T-helper 1 cell treated with Interleukin-12 subunit alpha and Interleukin-12 subunit beta and Interleukin-4 antibody, amounts not matched to agents 30 μg/mL and 1 μg/mL, for 36 hours (primary cell): Measurements from ENCODE around the gene FAM209A.

Source experiments
- H3K27ac Mint-ChIP-seq: one replicate; pipeline ENCODE4 v1.8.0; 2021; ENCODE audit warnings: mild to moderate bottlenecking, mixed read lengths
- H3K27me3 Mint-ChIP-seq: one replicate; pipeline ENCODE4 v1.8.0; 2021; ENCODE audit warnings: low read depth, mixed read lengths
- H3K36me3 Mint-ChIP-seq: one replicate; pipeline ENCODE4 v1.8.0; 2021; ENCODE audit warnings: low read depth, mixed read lengths
- H3K4me1 Mint-ChIP-seq: one replicate; pipeline ENCODE4 v1.8.0; 2021; ENCODE audit warnings: low read depth, mixed read lengths
- H3K4me3 Mint-ChIP-seq: one replicate; pipeline ENCODE4 v1.8.0; 2021; ENCODE audit warnings: mild to moderate bottlenecking, moderate library complexity, mixed read lengths
- H3K9me3 Mint-ChIP-seq: one replicate; pipeline ENCODE4 v1.8.0; 2021; ENCODE audit warnings: mixed read lengths

Gene FAM209A

GRCh38 chr20:56565511-56565910 lies 41.0 kb downstream of the FAM209A start:
- Mint-ChIP-seq H3K36me3 (no peaks in the 10 kb centered on the region), H3K27me3 (no peaks in the 10 kb centered on the region), H3K27ac (no peak overlapping the region), H3K4me3 (no peak overlapping the region), H3K4me1 (no peaks in the 10 kb centered on the region), H3K9me3 (no peaks in the 10 kb centered on the region)

GRCh38 chr20:56566621-56567020 lies 42.1 kb downstream of the FAM209A start:
- Mint-ChIP-seq H3K4me1 (no peaks in the 10 kb centered on the region), H3K9me3 (no peaks in the 10 kb centered on the region), H3K36me3 (no peaks in the 10 kb centered on the region), H3K4me3 (no peak overlapping the region), H3K27ac (no peak overlapping the region), H3K27me3 (no peaks in the 10 kb centered on the region)

- Mint-ChIP-seq H3K27ac (no peak overlapping the region), H3K9me3 (no peaks in the 10 kb centered on the region), H3K27me3 (no peaks in the 10 kb centered on the region), H3K4me1 (no peaks in the 10 kb centered on the region), H3K36me3 (no peaks in the 10 kb centered on the region), H3K4me3 (no peak overlapping the region)
Measured at GRCh38 chr20:56570832-56571231, 46.3 kb downstream of the FAM209A start.

- Mint-ChIP-seq H3K27ac (no peak overlapping the region), H3K36me3 (no peaks in the 10 kb centered on the region), H3K4me1 (no peaks in the 10 kb centered on the region), H3K27me3 (no peaks in the 10 kb centered on the region), H3K4me3 (no peak overlapping the region), H3K9me3 (no peaks in the 10 kb centered on the region)
Measured at GRCh38 chr20:56572172-56572571, 47.6 kb downstream of the FAM209A start.

- H3K9me3 Mint-ChIP-seq = no peaks in the 10 kb centered on the region
- no peak overlapping the region for H3K4me3 Mint-ChIP-seq
- H3K27ac Mint-ChIP-seq = no peak overlapping the region
- H3K27me3 Mint-ChIP-seq = no peaks in the 10 kb centered on the region
- H3K4me1 Mint-ChIP-seq = no peaks in the 10 kb centered on the region
- H3K36me3 Mint-ChIP-seq = no peaks in the 10 kb centered on the region
Measured at GRCh38 chr20:56573986-56574385, 49.4 kb downstream of the FAM209A start.

GRCh38 chr20:56574531-56575142 lies 50.1 kb downstream of the FAM209A start:
- H3K27me3 Mint-ChIP-seq = no peaks in the 10 kb centered on the region
- H3K9me3 Mint-ChIP-seq = no peaks in the 10 kb centered on the region
- no peak overlapping the region for H3K27ac Mint-ChIP-seq
- H3K4me3 Mint-ChIP-seq = no peak overlapping the region
- no peaks in the 10 kb centered on the region for H3K4me1 Mint-ChIP-seq
- H3K36me3 Mint-ChIP-seq = no peaks in the 10 kb centered on the region

- Mint-ChIP-seq H3K9me3 (no peaks in the 10 kb centered on the region), H3K27me3 (no peaks in the 10 kb centered on the region), H3K36me3 (no peaks in the 10 kb centered on the region), H3K4me1 (no peaks in the 10 kb centered on the region), H3K4me3 (no peak overlapping the region), H3K27ac (no peak overlapping the region)
Measured at GRCh38 chr20:56575157-56575556, 50.6 kb downstream of the FAM209A start.
